Spleen (tissue), 7 donors: ENCODE data around the gene CLCN6.

Source experiments
- CTCF ChIP-seq, 11 experiments: fragments of 200-600 bp in 7 of 11; fragments of 450-650 bp in 4 of 11; sonication (generic) in 4 of 11; IDR thresholded peaks in 8 of 11; conservative IDR thresholded peaks in 3 of 11; 1 replicate in 7 of 11; 2 replicates in 4 of 11; pipeline versions ENCODE4 v1.4.0 to v1.8.0; 2016 to 2021; ENCODE audit warnings: antibody characterized with exemption in 11 of 11, inconsistent platforms in 4 of 11, mild to moderate bottlenecking in 1 of 11
- POLR2A ChIP-seq, 3 donors: fragments of 450-650 bp; IDR thresholded peaks; one replicate each; pipeline ENCODE4 v1.5.1; 2017; ENCODE audit warnings: antibody characterized with exemption in 3 of 3, mild to moderate bottlenecking in 1 of 3
- donor health status: DM: no; HTN: no; CAD: no; lungs with moderate emphysema.
- donor health status: DM: no; HTN: no; CAD: no.
- donor health status: DM: no; HTN: no; CAD: no.

GRCh38 chr1:11826946-11827345 is 21.0 kb downstream of the CLCN6 start:
- TF ChIP-seq CTCF (IDR thresholded peaks at IDR 0.05 in 8 of 11, conservative IDR thresholded peaks at IDR 0.05 in 3 of 11) (no peak), POLR2A (IDR thresholded peaks at IDR 0.05) (no peak)
